ENCODE measurements around the gene PFDN6.

DNA sequence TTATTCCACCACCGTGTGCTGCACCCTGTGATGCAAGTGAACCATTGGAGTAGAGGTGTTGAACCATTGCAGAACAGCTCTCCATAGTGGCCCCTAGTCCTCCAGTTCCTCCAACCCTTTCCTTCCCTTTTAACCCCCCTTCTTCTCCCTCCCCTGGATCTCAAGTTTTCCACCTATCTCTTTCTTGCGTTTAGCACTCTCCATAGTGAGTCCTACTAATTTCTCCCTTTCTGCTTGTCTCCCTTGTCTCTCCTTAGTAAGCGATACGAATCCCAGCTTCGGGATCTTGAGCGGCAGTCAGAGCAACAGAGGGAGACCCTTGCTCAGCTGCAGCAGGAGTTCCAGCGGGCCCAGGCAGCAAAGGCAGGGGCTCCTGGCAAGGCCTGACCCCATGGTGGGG is 1.1 kb downstream of the PFDN6 start:
- TF ChIP-seq, protein P1, sequence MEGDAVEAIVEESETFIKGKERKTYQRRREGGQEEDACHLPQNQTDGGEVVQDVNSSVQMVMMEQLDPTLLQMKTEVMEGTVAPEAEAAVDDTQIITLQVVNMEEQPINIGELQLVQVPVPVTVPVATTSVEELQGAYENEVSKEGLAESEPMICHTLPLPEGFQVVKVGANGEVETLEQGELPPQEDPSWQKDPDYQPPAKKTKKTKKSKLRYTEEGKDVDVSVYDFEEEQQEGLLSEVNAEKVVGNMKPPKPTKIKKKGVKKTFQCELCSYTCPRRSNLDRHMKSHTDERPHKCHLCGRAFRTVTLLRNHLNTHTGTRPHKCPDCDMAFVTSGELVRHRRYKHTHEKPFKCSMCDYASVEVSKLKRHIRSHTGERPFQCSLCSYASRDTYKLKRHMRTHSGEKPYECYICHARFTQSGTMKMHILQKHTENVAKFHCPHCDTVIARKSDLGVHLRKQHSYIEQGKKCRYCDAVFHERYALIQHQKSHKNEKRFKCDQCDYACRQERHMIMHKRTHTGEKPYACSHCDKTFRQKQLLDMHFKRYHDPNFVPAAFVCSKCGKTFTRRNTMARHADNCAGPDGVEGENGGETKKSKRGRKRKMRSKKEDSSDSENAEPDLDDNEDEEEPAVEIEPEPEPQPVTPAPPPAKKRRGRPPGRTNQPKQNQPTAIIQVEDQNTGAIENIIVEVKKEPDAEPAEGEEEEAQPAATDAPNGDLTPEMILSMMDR (IDR thresholded peaks at IDR 0.05), result no peak
- no peak for TF ChIP-seq SIN3A (IDR thresholded peaks at IDR 0.05; ENCODE audit: borderline replicate concordance, low read depth, low read length)
- TF ChIP-seq YY1 (IDR thresholded peaks at IDR 0.05; ENCODE audit: low read depth), result no peak
- TF ChIP-seq, protein P2, sequence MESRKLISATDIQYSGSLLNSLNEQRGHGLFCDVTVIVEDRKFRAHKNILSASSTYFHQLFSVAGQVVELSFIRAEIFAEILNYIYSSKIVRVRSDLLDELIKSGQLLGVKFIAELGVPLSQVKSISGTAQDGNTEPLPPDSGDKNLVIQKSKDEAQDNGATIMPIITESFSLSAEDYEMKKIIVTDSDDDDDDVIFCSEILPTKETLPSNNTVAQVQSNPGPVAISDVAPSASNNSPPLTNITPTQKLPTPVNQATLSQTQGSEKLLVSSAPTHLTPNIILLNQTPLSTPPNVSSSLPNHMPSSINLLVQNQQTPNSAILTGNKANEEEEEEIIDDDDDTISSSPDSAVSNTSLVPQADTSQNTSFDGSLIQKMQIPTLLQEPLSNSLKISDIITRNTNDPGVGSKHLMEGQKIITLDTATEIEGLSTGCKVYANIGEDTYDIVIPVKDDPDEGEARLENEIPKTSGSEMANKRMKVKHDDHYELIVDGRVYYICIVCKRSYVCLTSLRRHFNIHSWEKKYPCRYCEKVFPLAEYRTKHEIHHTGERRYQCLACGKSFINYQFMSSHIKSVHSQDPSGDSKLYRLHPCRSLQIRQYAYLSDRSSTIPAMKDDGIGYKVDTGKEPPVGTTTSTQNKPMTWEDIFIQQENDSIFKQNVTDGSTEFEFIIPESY (IDR thresholded peaks at IDR 0.05; ENCODE audit: borderline replicate concordance, low read depth), result no peak
- TF ChIP-seq, protein P3, sequence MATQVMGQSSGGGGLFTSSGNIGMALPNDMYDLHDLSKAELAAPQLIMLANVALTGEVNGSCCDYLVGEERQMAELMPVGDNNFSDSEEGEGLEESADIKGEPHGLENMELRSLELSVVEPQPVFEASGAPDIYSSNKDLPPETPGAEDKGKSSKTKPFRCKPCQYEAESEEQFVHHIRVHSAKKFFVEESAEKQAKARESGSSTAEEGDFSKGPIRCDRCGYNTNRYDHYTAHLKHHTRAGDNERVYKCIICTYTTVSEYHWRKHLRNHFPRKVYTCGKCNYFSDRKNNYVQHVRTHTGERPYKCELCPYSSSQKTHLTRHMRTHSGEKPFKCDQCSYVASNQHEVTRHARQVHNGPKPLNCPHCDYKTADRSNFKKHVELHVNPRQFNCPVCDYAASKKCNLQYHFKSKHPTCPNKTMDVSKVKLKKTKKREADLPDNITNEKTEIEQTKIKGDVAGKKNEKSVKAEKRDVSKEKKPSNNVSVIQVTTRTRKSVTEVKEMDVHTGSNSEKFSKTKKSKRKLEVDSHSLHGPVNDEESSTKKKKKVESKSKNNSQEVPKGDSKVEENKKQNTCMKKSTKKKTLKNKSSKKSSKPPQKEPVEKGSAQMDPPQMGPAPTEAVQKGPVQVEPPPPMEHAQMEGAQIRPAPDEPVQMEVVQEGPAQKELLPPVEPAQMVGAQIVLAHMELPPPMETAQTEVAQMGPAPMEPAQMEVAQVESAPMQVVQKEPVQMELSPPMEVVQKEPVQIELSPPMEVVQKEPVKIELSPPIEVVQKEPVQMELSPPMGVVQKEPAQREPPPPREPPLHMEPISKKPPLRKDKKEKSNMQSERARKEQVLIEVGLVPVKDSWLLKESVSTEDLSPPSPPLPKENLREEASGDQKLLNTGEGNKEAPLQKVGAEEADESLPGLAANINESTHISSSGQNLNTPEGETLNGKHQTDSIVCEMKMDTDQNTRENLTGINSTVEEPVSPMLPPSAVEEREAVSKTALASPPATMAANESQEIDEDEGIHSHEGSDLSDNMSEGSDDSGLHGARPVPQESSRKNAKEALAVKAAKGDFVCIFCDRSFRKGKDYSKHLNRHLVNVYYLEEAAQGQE (IDR thresholded peaks at IDR 0.05; ENCODE audit: low read depth, low read length), result no peak
- TF ChIP-seq, protein P4, sequence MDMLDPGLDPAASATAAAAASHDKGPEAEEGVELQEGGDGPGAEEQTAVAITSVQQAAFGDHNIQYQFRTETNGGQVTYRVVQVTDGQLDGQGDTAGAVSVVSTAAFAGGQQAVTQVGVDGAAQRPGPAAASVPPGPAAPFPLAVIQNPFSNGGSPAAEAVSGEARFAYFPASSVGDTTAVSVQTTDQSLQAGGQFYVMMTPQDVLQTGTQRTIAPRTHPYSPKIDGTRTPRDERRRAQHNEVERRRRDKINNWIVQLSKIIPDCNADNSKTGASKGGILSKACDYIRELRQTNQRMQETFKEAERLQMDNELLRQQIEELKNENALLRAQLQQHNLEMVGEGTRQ (IDR thresholded peaks at IDR 0.05; ENCODE audit: borderline replicate concordance, low read depth, low read length), result no peak
- TF ChIP-seq RAD21 (IDR thresholded peaks at IDR 0.05; ENCODE audit: low read length), result no peak
- TF ChIP-seq, protein P5, sequence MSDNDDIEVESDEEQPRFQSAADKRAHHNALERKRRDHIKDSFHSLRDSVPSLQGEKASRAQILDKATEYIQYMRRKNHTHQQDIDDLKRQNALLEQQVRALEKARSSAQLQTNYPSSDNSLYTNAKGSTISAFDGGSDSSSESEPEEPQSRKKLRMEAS (IDR thresholded peaks at IDR 0.05; ENCODE audit: low read depth), result no peak
- TF ChIP-seq FOXJ3 (CRISPR knock-in tag; IDR thresholded peaks at IDR 0.05), result no peak
- no peak for TF ChIP-seq NRF1 (IDR thresholded peaks at IDR 0.05; ENCODE audit: low read depth, low read length)
- TF ChIP-seq, protein P6, sequence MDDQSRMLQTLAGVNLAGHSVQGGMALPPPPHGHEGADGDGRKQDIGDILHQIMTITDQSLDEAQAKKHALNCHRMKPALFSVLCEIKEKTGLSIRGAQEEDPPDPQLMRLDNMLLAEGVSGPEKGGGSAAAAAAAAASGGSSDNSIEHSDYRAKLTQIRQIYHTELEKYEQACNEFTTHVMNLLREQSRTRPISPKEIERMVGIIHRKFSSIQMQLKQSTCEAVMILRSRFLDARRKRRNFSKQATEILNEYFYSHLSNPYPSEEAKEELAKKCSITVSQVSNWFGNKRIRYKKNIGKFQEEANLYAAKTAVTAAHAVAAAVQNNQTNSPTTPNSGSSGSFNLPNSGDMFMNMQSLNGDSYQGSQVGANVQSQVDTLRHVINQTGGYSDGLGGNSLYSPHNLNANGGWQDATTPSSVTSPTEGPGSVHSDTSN (IDR thresholded peaks at IDR 0.05), result no peak
- TF ChIP-seq CHD2 (IDR thresholded peaks at IDR 0.05; ENCODE audit: low read length, partially characterized antibody), result no peak
- TF ChIP-seq EZH2phosphoT487 (IDR thresholded peaks at IDR 0.05; ENCODE audit: borderline replicate concordance, low read depth), result no peak
- TF ChIP-seq MEF2A (IDR thresholded peaks at IDR 0.05; ENCODE audit: borderline replicate concordance, low read depth), result no peak

Measured in SK-N-SH (cell line).